ENCODE data around the gene UBE2R2. TPM values are rescaled to one million over a fixed set of nuclear protein-coding genes. Genes with fewer than 3 reads are reported as not detected.
"Not testable (repeated sequence)": the region's sequence is repeated elsewhere in the genome, so short reads cannot be mapped to it uniquely, and the experiment has no call there.

UBE2R2 gene
- total and polyA plus RNA-seq, 4 experiments from 2014 or later, result 10.8 to 31.4 (median 24.2) TPM

DNA sequence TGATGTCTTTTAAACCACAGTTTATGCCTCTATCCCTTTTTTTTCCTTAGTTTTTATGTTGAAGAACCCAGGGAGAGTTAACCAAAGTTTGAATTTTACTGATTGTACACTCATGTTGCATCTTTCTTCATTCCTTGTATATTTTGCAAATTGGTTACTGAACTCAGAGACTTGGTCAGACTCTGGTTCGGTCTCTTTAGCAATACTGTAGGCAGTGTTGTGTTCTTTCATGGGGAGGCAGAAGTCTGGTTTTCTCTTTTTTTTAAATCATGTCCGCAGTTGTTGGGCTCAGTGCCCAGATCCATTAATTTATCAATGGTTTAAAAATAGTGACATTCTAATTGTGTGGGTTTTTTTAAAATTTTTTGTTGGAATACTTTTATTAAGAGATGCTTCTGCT, 23.4 kb downstream of the UBE2R2 start:
- ChIA-PET CTCF (ENCODE audit: partially characterized antibody) (interaction anchor here (1.1 to 8.3 kb wide), 3 partner anchors 10 to 26 kb away, joined by 4 to 42 read pairs (median 6); no protein-coding TSS in a partner anchor), POLR2A (ENCODE audit: partially characterized antibody) (no interaction called here)
- Mint-ChIP-seq H3K4me1 (peaks cover 27 to 60% (median 44%) of the 10 kb centered on the region in 4 donors), H3K27me3 (no peaks in the 10 kb centered on the region), H3K9me3 (no peaks in the 10 kb centered on the region), H3K27ac (peak overlapping the region in 4 of 7 donors; percentile 5 to 58 (median 53)), H3K36me3 (peaks cover 0 to 2% of the 10 kb centered on the region in 2 donors), H3K4me3 (no peak overlapping the region)
- intact Hi-C loops (cut with micrococcal nuclease), result no loop called here
- H3K36me3 ChIP-seq (ENCODE audit: insufficient read depth, low read length), result no peaks in the 10 kb centered on the region
- H3K27me3 ChIP-seq (ENCODE audit: insufficient read depth, low read length), result no peaks in the 10 kb centered on the region
- H3K27ac ChIP-seq (ENCODE audit: low read depth, low read length), result no peak overlapping the region
- H3K4me1 ChIP-seq (ENCODE audit: insufficient read depth, low read length), result peaks cover 22% of the 10 kb centered on the region
- no peak for DNase-seq
- no peaks in the 10 kb centered on the region for H3K9me3 ChIP-seq (ENCODE audit: control insufficient read depth in 1 of 2, low read length in 2 of 2)
- no peak overlapping the region for H3K4me3 ChIP-seq (ENCODE audit: low read length in 2 of 2)

DNA sequence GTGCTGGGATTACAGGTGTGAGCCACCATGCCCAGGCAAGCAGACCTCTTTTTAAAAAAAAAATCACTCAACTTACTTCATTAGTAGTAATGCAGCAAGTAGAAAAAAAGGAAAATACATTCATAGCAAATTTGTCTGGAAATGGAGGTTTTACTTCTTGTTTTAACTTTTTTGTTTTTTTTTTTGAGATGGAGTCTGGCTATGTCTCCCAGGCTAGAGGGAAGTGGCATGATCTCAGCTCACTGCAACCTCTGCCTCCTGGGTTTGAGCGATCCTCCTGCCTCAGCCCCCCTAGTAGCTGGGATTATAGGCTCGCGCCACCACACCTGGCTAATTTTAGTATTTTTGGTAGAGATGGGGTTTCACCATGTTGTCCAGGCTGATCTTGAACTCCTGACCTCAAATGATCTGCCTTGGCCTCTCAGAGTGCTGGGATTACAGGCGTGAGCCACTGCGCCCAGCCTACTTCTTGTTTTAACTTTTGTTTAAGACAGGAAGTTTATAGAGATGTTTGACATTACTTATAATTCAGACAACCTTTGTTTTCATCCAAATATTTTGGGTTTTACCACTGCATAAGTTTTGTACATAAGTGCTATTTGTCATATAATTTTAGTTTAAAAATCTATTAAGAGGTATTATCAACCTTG, 26.5 kb downstream of the UBE2R2 start:
- H3K27ac ChIP-seq (ENCODE audit: low read depth, low read length), result no peak overlapping the region
- H3K9me3 ChIP-seq (ENCODE audit: control insufficient read depth in 1 of 2, low read length in 2 of 2), result no peaks in the 10 kb centered on the region
- H3K4me3 ChIP-seq (ENCODE audit: low read length in 2 of 2), result no peak overlapping the region
- H3K9me3 Mint-ChIP-seq, result no peaks in the 10 kb centered on the region
- H3K36me3 ChIP-seq (ENCODE audit: insufficient read depth, low read length), result no peaks in the 10 kb centered on the region
- ChIA-PET CTCF (ENCODE audit: partially characterized antibody) (interaction anchor here (1.0 to 17.4 kb wide), 4 partner anchors 9 to 31 kb away, joined by 3 to 318 read pairs (median 3); partner anchors contain the start of gene UBE2R2), POLR2A (ENCODE audit: partially characterized antibody) (interaction anchor here (1.5 kb wide), 1 partner anchor 25 kb away, joined by 4 read pairs; no protein-coding TSS in a partner anchor)
- DNase-seq, result no peak
- H3K4me1 Mint-ChIP-seq, result peaks cover 26 to 74% (median 49%) of the 10 kb centered on the region in 4 donors
- intact Hi-C loops (cut with micrococcal nuclease), result no loop called here
- peaks cover 42% of the 10 kb centered on the region for H3K4me1 ChIP-seq (ENCODE audit: insufficient read depth, low read length)
- H3K27ac Mint-ChIP-seq, result peak overlapping the region in 5 of 7 donors; percentile 21 to 73 (median 36)
- no peaks in the 10 kb centered on the region for H3K27me3 Mint-ChIP-seq
- H3K36me3 Mint-ChIP-seq, result peaks cover 0 to 3% of the 10 kb centered on the region in 2 donors
- no peaks in the 10 kb centered on the region for H3K27me3 ChIP-seq (ENCODE audit: insufficient read depth, low read length)
- peak overlapping the region in 1 of 8 donors; percentile 13 for H3K4me3 Mint-ChIP-seq

DNA sequence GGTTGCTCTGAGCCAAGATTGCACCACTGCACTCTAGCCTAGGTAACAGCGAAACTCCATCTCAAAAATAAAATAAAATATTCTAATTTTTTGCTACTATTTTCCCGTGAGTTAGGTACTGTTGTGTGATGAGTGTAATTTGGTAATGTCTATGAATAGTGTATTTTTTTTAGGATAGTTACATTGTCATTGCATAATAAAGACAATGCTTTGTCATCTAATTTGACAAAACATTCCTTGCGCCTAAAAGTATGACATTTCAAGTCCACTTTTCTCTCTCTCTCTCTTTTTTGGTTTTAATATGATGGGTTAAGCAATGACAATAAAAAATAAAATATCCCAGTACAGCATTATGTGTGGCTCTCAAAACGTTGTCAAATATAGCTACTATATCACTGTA, 29.3 kb downstream of the UBE2R2 start:
- H3K4me1 Mint-ChIP-seq, result peaks cover 30 to 67% (median 50%) of the 10 kb centered on the region in 4 donors
- Histone ChIP-seq H3K27me3 (ENCODE audit: insufficient read depth, low read length) (no peaks in the 10 kb centered on the region), H3K27ac (ENCODE audit: low read depth, low read length) (no peak overlapping the region), H3K36me3 (ENCODE audit: insufficient read depth, low read length) (no peaks in the 10 kb centered on the region), H3K9me3 (ENCODE audit: control insufficient read depth in 1 of 2, low read length in 2 of 2) (no peaks in the 10 kb centered on the region), H3K4me1 (ENCODE audit: insufficient read depth, low read length) (peaks cover 61% of the 10 kb centered on the region), H3K4me3 (ENCODE audit: low read length in 2 of 2) (no peak overlapping the region)
- peak overlapping the region in 1 of 8 donors; percentile 25 for H3K4me3 Mint-ChIP-seq
- DNase-seq, result no peak
- H3K27me3 Mint-ChIP-seq, result no peaks in the 10 kb centered on the region
- CTCF ChIA-PET (ENCODE audit: partially characterized antibody), result interaction anchor here (1.2 to 17.4 kb wide), 2 partner anchors 8 to 34 kb away, joined by 3 to 318 read pairs; partner anchors contain the start of gene UBE2R2
- POLR2A ChIA-PET (ENCODE audit: partially characterized antibody), result no interaction called here
- H3K27ac Mint-ChIP-seq, result peak overlapping the region in 2 of 7 donors; percentile 29 to 60
- peaks cover 0 to 2% of the 10 kb centered on the region in 2 donors for H3K36me3 Mint-ChIP-seq
- intact Hi-C loops (cut with micrococcal nuclease), result no loop called here
- H3K9me3 Mint-ChIP-seq, result no peaks in the 10 kb centered on the region

DNA sequence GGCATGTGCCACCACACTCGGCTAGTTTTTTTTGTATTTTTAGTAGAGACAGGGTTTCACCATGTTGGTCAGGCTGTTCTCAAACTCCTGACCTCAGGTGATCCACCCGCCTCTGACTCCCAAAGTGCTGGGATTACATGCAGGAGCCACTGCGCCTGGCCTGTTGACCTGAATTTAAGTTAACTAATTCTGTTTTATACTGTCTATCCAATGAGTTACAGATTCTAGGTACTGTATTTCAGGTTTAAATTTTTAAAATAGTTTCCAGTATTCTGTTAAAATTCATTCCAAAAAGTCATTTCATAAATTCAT, 30.9 kb downstream of the UBE2R2 start:
- H3K9me3 ChIP-seq (ENCODE audit: control insufficient read depth in 1 of 2, low read length in 2 of 2); intact Hi-C loops (cut with micrococcal nuclease); DNase-seq; H3K36me3 Mint-ChIP-seq; H3K27me3 ChIP-seq (ENCODE audit: insufficient read depth, low read length); H3K27ac ChIP-seq (ENCODE audit: low read depth, low read length); H3K27me3 Mint-ChIP-seq; H3K9me3 Mint-ChIP-seq; H3K4me3 ChIP-seq (ENCODE audit: low read length in 2 of 2); H3K36me3 ChIP-seq (ENCODE audit: insufficient read depth, low read length): not testable (repeated sequence)
- Mint-ChIP-seq H3K27ac (peak overlapping the region in 4 of 7 donors; percentile 57 to 88 (median 73)), H3K4me3 (peak overlapping the region in 6 of 8 donors; percentile 55 to 79 (median 65)), H3K4me1 (peaks cover 26 to 61% (median 45%) of the 10 kb centered on the region in 4 donors)
- ChIA-PET CTCF (ENCODE audit: partially characterized antibody) (interaction anchor here (0.7 to 17.4 kb wide), 4 partner anchors 36 to 69 kb away, joined by 3 to 318 read pairs (median 4); partner anchors contain the start of gene UBE2R2), POLR2A (ENCODE audit: partially characterized antibody) (interaction anchor here (1.5 to 1.7 kb wide), 2 partner anchors 32 to 34 kb away, joined by 5 to 7 read pairs; partner anchors contain the start of gene UBE2R2)
- peaks cover 55% of the 10 kb centered on the region for H3K4me1 ChIP-seq (ENCODE audit: insufficient read depth, low read length)

DNA sequence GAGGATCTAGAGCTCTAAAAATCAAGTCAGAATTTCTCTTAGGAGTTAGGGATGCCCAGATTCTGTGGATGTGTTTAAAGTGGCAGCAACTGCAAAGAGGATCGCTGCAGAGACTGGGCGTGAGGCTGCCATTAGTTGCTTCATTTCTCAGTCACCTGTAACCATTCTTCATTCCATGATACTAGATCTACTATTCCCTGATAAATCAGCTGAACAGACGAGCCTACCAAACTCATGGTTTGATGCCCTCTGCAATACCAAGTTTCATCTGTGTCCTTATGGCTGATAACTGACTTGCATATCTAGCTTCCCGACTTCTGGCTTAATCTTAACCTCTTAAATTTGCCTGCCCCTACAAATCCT, 33.3 kb downstream of the UBE2R2 start:
- Histone ChIP-seq H3K4me1 (ENCODE audit: insufficient read depth, low read length) (peaks cover 47% of the 10 kb centered on the region), H3K27ac (ENCODE audit: low read depth, low read length) (no peak overlapping the region), H3K4me3 (ENCODE audit: low read length in 2 of 2) (no peak overlapping the region), H3K27me3 (ENCODE audit: insufficient read depth, low read length) (no peaks in the 10 kb centered on the region), H3K9me3 (ENCODE audit: control insufficient read depth in 1 of 2, low read length in 2 of 2) (no peaks in the 10 kb centered on the region), H3K36me3 (ENCODE audit: insufficient read depth, low read length) (no peaks in the 10 kb centered on the region)
- Mint-ChIP-seq H3K4me1 (peaks cover 25 to 60% (median 41%) of the 10 kb centered on the region in 4 donors), H3K4me3 (no peak overlapping the region), H3K36me3 (peaks cover 0 to 5% of the 10 kb centered on the region in 2 donors), H3K27me3 (no peaks in the 10 kb centered on the region), H3K27ac (peak overlapping the region in 6 of 7 donors; percentile 14 to 91 (median 71)), H3K9me3 (no peaks in the 10 kb centered on the region)
- CTCF ChIA-PET (ENCODE audit: partially characterized antibody), result interaction anchor here (0.6 to 17.4 kb wide), 4 partner anchors 10 to 306 kb away, joined by 3 to 318 read pairs (median 4); partner anchors contain the start of gene UBE2R2
- POLR2A ChIA-PET (ENCODE audit: partially characterized antibody), result interaction anchor here (1.7 kb wide), 1 partner anchor 36 kb away, joined by 5 read pairs; no protein-coding TSS in a partner anchor
- intact Hi-C loops (cut with micrococcal nuclease), result no loop called here
- DNase-seq, result no peak

DNA sequence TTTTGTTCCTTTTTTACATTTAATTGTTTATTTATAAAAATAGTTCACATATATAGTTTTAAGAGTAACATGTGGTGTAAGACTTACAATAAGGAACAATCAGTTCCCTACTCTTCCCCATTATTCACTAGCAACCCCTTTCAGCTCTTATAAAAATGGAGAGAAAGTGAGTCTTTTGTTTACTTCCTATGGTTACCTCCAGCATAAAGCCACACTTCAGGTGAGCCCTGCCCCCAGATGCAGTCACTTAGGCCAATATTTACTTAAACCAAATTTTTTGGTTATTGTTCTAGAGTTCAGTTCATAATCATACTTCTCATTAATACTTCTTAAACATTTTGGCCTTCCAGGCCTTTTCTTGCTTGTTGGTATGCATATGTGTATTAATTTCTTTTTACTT, 33.7 kb downstream of the UBE2R2 start:
- Histone ChIP-seq H3K27ac (ENCODE audit: low read depth, low read length) (no peak overlapping the region), H3K27me3 (ENCODE audit: insufficient read depth, low read length) (no peaks in the 10 kb centered on the region), H3K4me1 (ENCODE audit: insufficient read depth, low read length) (peaks cover 47% of the 10 kb centered on the region), H3K4me3 (ENCODE audit: low read length in 2 of 2) (no peak overlapping the region), H3K9me3 (ENCODE audit: control insufficient read depth in 1 of 2, low read length in 2 of 2) (no peaks in the 10 kb centered on the region), H3K36me3 (ENCODE audit: insufficient read depth, low read length) (no peaks in the 10 kb centered on the region)
- Mint-ChIP-seq H3K4me3 (peak overlapping the region in 1 of 8 donors; percentile 45), H3K27ac (peak overlapping the region in 6 of 7 donors; percentile 49 to 91 (median 78)), H3K4me1 (peaks cover 27 to 64% (median 43%) of the 10 kb centered on the region in 4 donors), H3K9me3 (no peaks in the 10 kb centered on the region), H3K36me3 (peaks cover 0 to 7% of the 10 kb centered on the region in 2 donors), H3K27me3 (no peaks in the 10 kb centered on the region)
- intact Hi-C loops (cut with micrococcal nuclease), result no loop called here
- no peak for DNase-seq
- POLR2A ChIA-PET (ENCODE audit: partially characterized antibody), result interaction anchor here (1.7 kb wide), 1 partner anchor 37 kb away, joined by 5 read pairs; no protein-coding TSS in a partner anchor
- CTCF ChIA-PET (ENCODE audit: partially characterized antibody), result interaction anchor here (0.6 to 17.4 kb wide), 3 partner anchors 10 to 305 kb away, joined by 3 to 318 read pairs (median 4); partner anchors contain the start of gene UBE2R2

DNA sequence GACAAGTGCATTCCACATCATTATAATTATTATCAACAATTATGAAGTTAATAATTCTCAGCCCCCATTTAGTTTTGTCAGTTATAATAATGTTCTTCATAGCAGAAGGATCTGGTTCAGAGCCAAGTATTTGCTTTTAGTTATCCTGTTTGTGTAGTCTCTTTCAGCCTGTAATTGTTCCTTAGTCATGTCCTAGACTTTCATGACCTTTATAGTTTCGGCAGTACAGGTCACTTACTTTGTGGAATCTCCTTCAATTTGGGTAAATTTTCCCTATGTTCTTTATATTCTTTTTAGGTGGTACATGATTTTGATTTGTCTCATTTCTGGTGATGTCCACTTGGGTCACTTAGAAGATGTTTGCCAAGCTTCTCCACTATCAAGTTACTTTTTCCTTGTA, 34.3 kb downstream of the UBE2R2 start:
- H3K36me3 Mint-ChIP-seq, result peaks cover 0 to 7% of the 10 kb centered on the region in 2 donors
- no peaks in the 10 kb centered on the region for H3K36me3 ChIP-seq (ENCODE audit: insufficient read depth, low read length)
- intact Hi-C loops (cut with micrococcal nuclease), result no loop called here
- no peaks in the 10 kb centered on the region for H3K27me3 Mint-ChIP-seq
- no peaks in the 10 kb centered on the region for H3K27me3 ChIP-seq (ENCODE audit: insufficient read depth, low read length)
- peak overlapping the region in 4 of 7 donors; percentile 52 to 91 (median 70) for H3K27ac Mint-ChIP-seq
- peaks cover 43% of the 10 kb centered on the region for H3K4me1 ChIP-seq (ENCODE audit: insufficient read depth, low read length)
- no peak overlapping the region for H3K4me3 ChIP-seq (ENCODE audit: low read length in 2 of 2)
- no peaks in the 10 kb centered on the region for H3K9me3 Mint-ChIP-seq
- DNase-seq, result no peak
- no peak overlapping the region for H3K4me3 Mint-ChIP-seq
- no peaks in the 10 kb centered on the region for H3K9me3 ChIP-seq (ENCODE audit: control insufficient read depth in 1 of 2, low read length in 2 of 2)
- no peak overlapping the region for H3K27ac ChIP-seq (ENCODE audit: low read depth, low read length)
- ChIA-PET POLR2A (ENCODE audit: partially characterized antibody) (no interaction called here), CTCF (ENCODE audit: partially characterized antibody) (interaction anchor here (17.4 kb wide), 1 partner anchor 39 kb away, joined by 318 read pairs; the partner anchor contains the start of gene UBE2R2)
- peaks cover 25 to 63% (median 44%) of the 10 kb centered on the region in 4 donors for H3K4me1 Mint-ChIP-seq
